ENCODE measurements around the gene B3GALT6. TPM values are rescaled to one million over a fixed set of nuclear protein-coding genes. Genes with fewer than 3 reads are reported as not detected.
A peak's percentile ranks its signal among the peaks of the same experiment; 100 is the strongest.

Gene B3GALT6
- total RNA-seq, 1 experiment from 2014 or later, result 27.1 TPM

- no peak overlapping the region for H3K4me2 ChIP-seq (ENCODE audit: insufficient read depth, insufficient read length, low read length)
Observed at GRCh38 chr1:1260843-1261560, 29.0 kb downstream of the B3GALT6 start.

More at GRCh38 chr1:1260843-1261560, 29.0 kb downstream of the B3GALT6 start:
- Histone ChIP-seq H3K14ac (ENCODE audit: insufficient read depth, low read length) (no peak overlapping the region), H2BK5ac (ENCODE audit: insufficient read length, low read length) (no peak overlapping the region), H2BK12ac (ENCODE audit: insufficient read length, low read depth, low read length) (no peak overlapping the region), H2BK120ac (ENCODE audit: low read depth, low read length, poor library complexity, severe bottlenecking) (no peak overlapping the region), H4K5ac (ENCODE audit: insufficient read length, low read depth, low read length) (no peak overlapping the region), H2AK5ac (ENCODE audit: insufficient read length, low read length) (no peak overlapping the region), H4K20me1 (ENCODE audit: control insufficient read depth, insufficient read depth, insufficient read length) (no peaks in the 10 kb centered on the region), H3K18ac (ENCODE audit: insufficient read length, low read depth, low read length) (no peak overlapping the region), H3K9me3 (ENCODE audit: control insufficient read depth, low read depth, low read length) (no peaks in the 10 kb centered on the region), H3K4me1 (ENCODE audit: insufficient read depth, low read length) (no peaks in the 10 kb centered on the region), H3K9ac (ENCODE audit: extremely low read depth, insufficient read length, low read length) (no peak overlapping the region), H2BK15ac (ENCODE audit: low read depth, low read length) (no peak overlapping the region), H3K23ac (ENCODE audit: insufficient read length, low read depth, low read length) (no peak overlapping the region), H3K56ac (ENCODE audit: insufficient read length, low read depth, low read length) (no peak overlapping the region), H3T11ph (ENCODE audit: low read length) (no peak overlapping the region), H3K27me3 (ENCODE audit: insufficient read depth, low read length) (no peaks in the 10 kb centered on the region), H3K79me1 (ENCODE audit: insufficient read depth, low read depth, low read length, poor library complexity, severe bottlenecking) (no peaks in the 10 kb centered on the region), H4K91ac (ENCODE audit: insufficient read length, low read depth, low read length) (no peak overlapping the region), H2AFZ (ENCODE audit: low read length) (no peak overlapping the region), H3K23me2 (ENCODE audit: insufficient read length, low read depth, low read length, poor library complexity, severe bottlenecking) (no peaks in the 10 kb centered on the region), H2BK20ac (ENCODE audit: low read depth, low read length, poor library complexity, severe bottlenecking) (no peak overlapping the region), H3K79me2 (ENCODE audit: insufficient read depth, low read length) (no peaks in the 10 kb centered on the region; the same call in 1 of the 2 replicates), H3K27ac (ENCODE audit: insufficient read length, low read depth, low read length) (no peak overlapping the region), H3K4ac (ENCODE audit: low read depth, low read length) (no peak overlapping the region), H4K8ac (replicated peaks; ENCODE audit: insufficient read length, low read depth, low read length) (no peak overlapping the region)
- WGBS (ENCODE audit: extremely low coverage, insufficient read length, low lambda C conversion rate), result no CpG with 5 or more reads among the region's 16 CpGs
- Mint-ChIP-seq H3K9me3 (no peaks in the 10 kb centered on the region; a peak in 1 of 5 replicates), H3K4me3 (no peak overlapping the region), H3K27me3 (ENCODE audit: low read depth) (peaks cover 3% of the 10 kb centered on the region; the same call in 1 of the 2 replicates), H3K4me1 (peaks cover 14 to 26% of the 10 kb centered on the region in 2 experiments), H3K27ac (peak overlapping the region; percentile 68 to 90 (median 86); a peak in 4 of 7 replicates), H3K36me3 (ENCODE audit: insufficient read depth in 1 of 3, low read depth in 3 of 3) (peaks cover 41 to 84% (median 66%) of the 10 kb centered on the region in 3 experiments; a peak in 6 of 7 replicates)
- no peak for DNase-seq
- TF ChIP-seq CTCF (conservative IDR thresholded peaks at IDR 0.05), result no peak

Measured in H9 (cell line).